ENCODE data around the gene MRPL24. TPM values are rescaled to one million over a fixed set of nuclear protein-coding genes. Genes with fewer than 3 reads are reported as not detected.

Gene MRPL24
- total and polyA plus RNA-seq, 9 of the 15 experiments (the other 6 are each of a cell fraction or from before 2014, with no cell fraction given) = 74.3 to 267 (median 113) TPM

GRCh38 chr1:156705918-156706656 lies 34.8 kb downstream of the MRPL24 start (continued):
- TF ChIP-seq PATZ1 (CRISPR knock-in tag; IDR thresholded peaks at IDR 0.05; ENCODE audit: borderline replicate concordance) (no peak), REST (IDR thresholded peaks at IDR 0.05; ENCODE audit: borderline replicate concordance) (peak; percentile 92), REST (CRISPR knock-in tag; IDR thresholded peaks at IDR 0.05; ENCODE audit: low read depth) (no peak), KLF10 (CRISPR knock-in tag; IDR thresholded peaks at IDR 0.05) (no peak), SAFB2 (IDR thresholded peaks at IDR 0.05; ENCODE audit: borderline replicate concordance, low read depth, low read length, severe bottlenecking) (no peak), RB1 (IDR thresholded peaks at IDR 0.05; ENCODE audit: low read depth) (peak; percentile 71; the same call in 1 of the 2 replicates), KHSRP (IDR thresholded peaks at IDR 0.05) (no peak), NUFIP1 (IDR thresholded peaks at IDR 0.05; ENCODE audit: partially characterized antibody) (no peak), ZEB2 (IDR thresholded peaks at IDR 0.05) (0 out of 2 replicates have a peak, but pooled peaks have one; percentile 14), TFAM (CRISPR knock-in tag; conservative IDR thresholded peaks at IDR 0.05) (no peak), SNAPC5 (CRISPR knock-in tag; IDR thresholded peaks at IDR 0.05) (no peak), PTTG1 (tag; IDR thresholded peaks at IDR 0.05; ENCODE audit: low read depth) (no peak), VEZF1 (CRISPR knock-in tag; IDR thresholded peaks at IDR 0.05) (peak; percentile 94)
